Panc1 (cell line): ENCODE data around the gene CACNA1D. TPM values are rescaled to one million over a fixed set of nuclear protein-coding genes. Genes with fewer than 3 reads are reported as not detected.

Experiments used
- ATAC-seq: fragments of 200-7000 bp; cut with Tn5 transposase; 2 replicates; pipeline ENCODE4 v1.9.1; 2020; ENCODE audit warnings: mild to moderate bottlenecking, moderate library complexity
- BruUV-seq: library from RNA; stranded (reverse); fragments of 400-500 nt; replicated peaks from 2 replicates; lab custom pipeline; 2021; lab: Mats Ljungman, UMichigan
- CTCF ChIA-PET: fragments of 300-600 bp; sonication (Branson Sonifier 250); formaldehyde crosslinking; loops from one replicate; lab custom pipeline; 2022; ENCODE audit warnings: antibody characterized with exemption; lab: Charles Lee
- POLR2A ChIA-PET: fragments of 300-600 bp; sonication (Branson Sonifier 250); formaldehyde crosslinking; loops from one replicate; lab custom pipeline; 2022; ENCODE audit warnings: antibody characterized with exemption; lab: Charles Lee
- DNase-seq: peaks from one replicate; pipeline ENCODE4 v3.0.0-alpha.2; 2010; ENCODE audit warnings: low read depth, low spot score
- H3K27ac ChIP-seq: 2 replicates; pipeline ENCODE4 v1.5.1; 2011; ENCODE audit warnings: mild to moderate bottlenecking, low read length, inconsistent platforms
- H3K27me3 ChIP-seq: fragments of 200-500 bp; sonication (Bioruptor generic); 2 replicates; pipeline ENCODE4 v1.6.0; 2014; ENCODE audit warnings: low read length, inconsistent platforms; ENCODE audit not compliant: control insufficient read depth, insufficient read depth
- H3K36me3 ChIP-seq: fragments of 200-500 bp; sonication (Bioruptor generic); 2 replicates; pipeline ENCODE4 v1.5.1; 2014; ENCODE audit warnings: inconsistent platforms, mild to moderate bottlenecking, low read length, moderate library complexity; ENCODE audit not compliant: control insufficient read depth, insufficient read depth
- H3K4me1 ChIP-seq: 2 replicates; pipeline ENCODE4 v1.5.1; 2011; ENCODE audit warnings: inconsistent platforms, mild to moderate bottlenecking, low read length, moderate library complexity; ENCODE audit not compliant: control insufficient read depth, insufficient read depth
- H3K4me3 ChIP-seq, 2 experiments: 2 replicates each; pipeline ENCODE4 v1.5.1; 2011 to 2012; ENCODE audit warnings: low read depth in 2 of 2, low read length in 2 of 2, mild to moderate bottlenecking in 2 of 2, inconsistent platforms in 1 of 2, moderate library complexity in 1 of 2
- H3K9me3 ChIP-seq: fragments of 200-500 bp; sonication (Bioruptor generic); 2 replicates; pipeline ENCODE4 v1.5.1; 2014; ENCODE audit warnings: low read depth, mild to moderate bottlenecking, inconsistent platforms, low read length, moderate library complexity; ENCODE audit not compliant: control insufficient read depth, insufficient read depth
- POLR2AphosphoS5 ChIP-seq: IDR thresholded peaks from 2 replicates; pipeline ENCODE4 v1.6.1; 2012; ENCODE audit warnings: mild to moderate bottlenecking, low read depth, low read length, moderate library complexity
- SIN3A ChIP-seq: IDR thresholded peaks from 2 replicates; pipeline ENCODE4 v1.6.1; 2012; ENCODE audit warnings: low read depth, mild to moderate bottlenecking, low read length, moderate library complexity, borderline replicate concordance; ENCODE audit not compliant: insufficient read depth
- TCF7L2 ChIP-seq: IDR thresholded peaks from 2 replicates; pipeline ENCODE4 v1.6.1; 2011; ENCODE audit warnings: mild to moderate bottlenecking, low read depth, low read length, inconsistent platforms
- in situ Hi-C: cut with HindIII; loops from 2 replicates; pipeline ENCODE4 v1.10.0; 2016; ENCODE audit warnings: low sequenced_read_pairs, low pct_unique_long_range_greater_than_20kb
- intact Hi-C: fragments of 100-400 bp; cut with micrococcal nuclease; formaldehyde crosslinking; loops from one replicate; pipeline ENCODE4 v1.10.0; 2022; ENCODE audit not compliant: unreplicated experiment
- total RNA-seq: library from RNA; stranded (reverse); gene quantifications from one replicate; pipeline ENCODE4 v1.2.1, GENCODE V29; 2021; ENCODE audit not compliant: unreplicated experiment
- TF ChIP-seq, protein P1 (sequence below), 2 experiments: IDR thresholded peaks; 2 replicates each; pipeline ENCODE4 v1.6.1; 2011 to 2012; ENCODE audit warnings: low read depth in 2 of 2, control low read depth in 1 of 2, low read length in 1 of 2, mild to moderate bottlenecking in 1 of 2, moderate library complexity in 1 of 2; ENCODE audit not compliant: insufficient read depth in 1 of 2
- TF ChIP-seq, protein P2 (sequence below): fragments of 450-650 bp; IDR thresholded peaks from 2 replicates; pipeline ENCODE4 v1.5.1; 2017; ENCODE audit warnings: mild to moderate bottlenecking

The CACNA1D gene
- total RNA-seq, 1 experiment from 2014 or later = 23.0 TPM

DNA sequence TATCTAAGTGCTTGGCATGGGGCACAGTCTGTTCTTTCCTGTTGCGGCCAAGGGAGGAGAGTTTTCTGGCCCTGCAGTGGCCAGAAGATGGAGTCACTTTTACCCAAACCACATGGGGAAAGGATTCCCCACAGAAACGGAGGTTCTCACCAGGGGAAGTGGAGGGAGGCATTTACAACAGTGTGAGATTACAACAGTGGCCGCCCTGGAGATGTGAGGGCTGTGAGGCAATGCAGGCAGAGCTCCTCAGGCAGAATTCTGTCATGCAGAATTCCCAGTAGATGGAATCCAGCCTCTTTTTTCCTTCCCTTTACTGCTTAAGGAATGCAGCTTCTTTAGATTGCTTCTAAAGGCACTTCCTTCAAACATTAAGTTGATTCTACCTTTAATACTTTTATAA, 83.1 kb downstream of the CACNA1D start:
- H3K27ac ChIP-seq = no peak overlapping the region
- intact Hi-C loops = no loop called here
- TF ChIP-seq TCF7L2 (no peak), POLR2AphosphoS5 (no peak)
- TF ChIP-seq, protein P1, sequence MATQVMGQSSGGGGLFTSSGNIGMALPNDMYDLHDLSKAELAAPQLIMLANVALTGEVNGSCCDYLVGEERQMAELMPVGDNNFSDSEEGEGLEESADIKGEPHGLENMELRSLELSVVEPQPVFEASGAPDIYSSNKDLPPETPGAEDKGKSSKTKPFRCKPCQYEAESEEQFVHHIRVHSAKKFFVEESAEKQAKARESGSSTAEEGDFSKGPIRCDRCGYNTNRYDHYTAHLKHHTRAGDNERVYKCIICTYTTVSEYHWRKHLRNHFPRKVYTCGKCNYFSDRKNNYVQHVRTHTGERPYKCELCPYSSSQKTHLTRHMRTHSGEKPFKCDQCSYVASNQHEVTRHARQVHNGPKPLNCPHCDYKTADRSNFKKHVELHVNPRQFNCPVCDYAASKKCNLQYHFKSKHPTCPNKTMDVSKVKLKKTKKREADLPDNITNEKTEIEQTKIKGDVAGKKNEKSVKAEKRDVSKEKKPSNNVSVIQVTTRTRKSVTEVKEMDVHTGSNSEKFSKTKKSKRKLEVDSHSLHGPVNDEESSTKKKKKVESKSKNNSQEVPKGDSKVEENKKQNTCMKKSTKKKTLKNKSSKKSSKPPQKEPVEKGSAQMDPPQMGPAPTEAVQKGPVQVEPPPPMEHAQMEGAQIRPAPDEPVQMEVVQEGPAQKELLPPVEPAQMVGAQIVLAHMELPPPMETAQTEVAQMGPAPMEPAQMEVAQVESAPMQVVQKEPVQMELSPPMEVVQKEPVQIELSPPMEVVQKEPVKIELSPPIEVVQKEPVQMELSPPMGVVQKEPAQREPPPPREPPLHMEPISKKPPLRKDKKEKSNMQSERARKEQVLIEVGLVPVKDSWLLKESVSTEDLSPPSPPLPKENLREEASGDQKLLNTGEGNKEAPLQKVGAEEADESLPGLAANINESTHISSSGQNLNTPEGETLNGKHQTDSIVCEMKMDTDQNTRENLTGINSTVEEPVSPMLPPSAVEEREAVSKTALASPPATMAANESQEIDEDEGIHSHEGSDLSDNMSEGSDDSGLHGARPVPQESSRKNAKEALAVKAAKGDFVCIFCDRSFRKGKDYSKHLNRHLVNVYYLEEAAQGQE (IDR thresholded peaks at IDR 0.05; ENCODE audit: insufficient read depth in 1 of 2, low read depth in 2 of 2, low read length in 1 of 2) = no peak
- no peaks in the 10 kb centered on the region for H3K4me1 ChIP-seq
- POLR2A ChIA-PET = no interaction called here
- CTCF ChIA-PET = no interaction called here
- no peaks in the 10 kb centered on the region for H3K9me3 ChIP-seq
- no TSS peak for BruUV-seq
- no peak for ATAC-seq
- in situ Hi-C loops = no loop called here
- no peaks in the 10 kb centered on the region for H3K27me3 ChIP-seq
- no peak overlapping the region for H3K4me3 ChIP-seq
- H3K36me3 ChIP-seq = no peaks in the 10 kb centered on the region
- no peak for DNase-seq

DNA sequence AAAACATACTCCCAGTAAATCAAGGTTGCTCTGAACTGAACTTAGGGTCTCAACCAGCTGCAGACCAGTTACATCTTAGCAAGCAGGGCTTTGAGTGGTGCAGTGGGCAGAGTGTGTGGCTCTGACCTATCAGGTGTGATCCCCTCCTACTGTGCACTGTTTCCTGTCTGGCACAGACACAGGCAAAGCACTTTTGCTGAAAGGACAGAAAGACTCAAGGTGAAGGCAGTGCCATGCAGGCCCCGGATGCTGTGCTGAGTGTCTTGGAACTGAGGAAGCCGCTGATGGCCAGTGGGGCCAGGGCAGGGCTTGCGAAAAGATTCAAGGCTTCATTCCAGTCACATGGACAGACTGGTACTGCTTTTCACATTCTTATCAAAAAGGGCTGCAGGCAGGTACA, 85.2 kb downstream of the CACNA1D start:
- intact Hi-C loops = no loop called here
- DNase-seq (no peak), ATAC-seq (no peak)
- no peak overlapping the region for H3K4me3 ChIP-seq
- no peaks in the 10 kb centered on the region for H3K4me1 ChIP-seq
- no peaks in the 10 kb centered on the region for H3K27me3 ChIP-seq
- TF ChIP-seq, protein P1 (IDR thresholded peaks at IDR 0.05; ENCODE audit: insufficient read depth in 1 of 2, low read depth in 2 of 2, low read length in 1 of 2) = no peak
- TF ChIP-seq, protein P2, sequence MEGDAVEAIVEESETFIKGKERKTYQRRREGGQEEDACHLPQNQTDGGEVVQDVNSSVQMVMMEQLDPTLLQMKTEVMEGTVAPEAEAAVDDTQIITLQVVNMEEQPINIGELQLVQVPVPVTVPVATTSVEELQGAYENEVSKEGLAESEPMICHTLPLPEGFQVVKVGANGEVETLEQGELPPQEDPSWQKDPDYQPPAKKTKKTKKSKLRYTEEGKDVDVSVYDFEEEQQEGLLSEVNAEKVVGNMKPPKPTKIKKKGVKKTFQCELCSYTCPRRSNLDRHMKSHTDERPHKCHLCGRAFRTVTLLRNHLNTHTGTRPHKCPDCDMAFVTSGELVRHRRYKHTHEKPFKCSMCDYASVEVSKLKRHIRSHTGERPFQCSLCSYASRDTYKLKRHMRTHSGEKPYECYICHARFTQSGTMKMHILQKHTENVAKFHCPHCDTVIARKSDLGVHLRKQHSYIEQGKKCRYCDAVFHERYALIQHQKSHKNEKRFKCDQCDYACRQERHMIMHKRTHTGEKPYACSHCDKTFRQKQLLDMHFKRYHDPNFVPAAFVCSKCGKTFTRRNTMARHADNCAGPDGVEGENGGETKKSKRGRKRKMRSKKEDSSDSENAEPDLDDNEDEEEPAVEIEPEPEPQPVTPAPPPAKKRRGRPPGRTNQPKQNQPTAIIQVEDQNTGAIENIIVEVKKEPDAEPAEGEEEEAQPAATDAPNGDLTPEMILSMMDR = no peak
- TF ChIP-seq POLR2AphosphoS5 (no peak), SIN3A (no peak), TCF7L2 (no peak)
- H3K36me3 ChIP-seq = no peaks in the 10 kb centered on the region
- ChIA-PET CTCF (no interaction called here), POLR2A (no interaction called here)
- in situ Hi-C loops = no loop called here
- no TSS peak for BruUV-seq
- H3K27ac ChIP-seq = no peak overlapping the region
- H3K9me3 ChIP-seq = no peaks in the 10 kb centered on the region
